Osteoblast (primary cell): ENCODE results near the gene ZNF879. TPM values are rescaled to one million over a fixed set of nuclear protein-coding genes. Genes with fewer than 3 reads are reported as not detected.

Experiments
- DNase-seq: peaks from one replicate; pipeline ENCODE4 v3.0.0; 2011; ENCODE audit warnings: low spot score, mixed read lengths; ENCODE audit not compliant: insufficient read length; ENCODE audit errors: missing footprints
- H2AFZ ChIP-seq: 2 replicates; pipeline ENCODE4 v1.6.0; 2011; ENCODE audit warnings: mild to moderate bottlenecking, low read length
- H3K27ac ChIP-seq: 2 replicates; pipeline ENCODE4 v1.5.1; 2011; ENCODE audit warnings: mild to moderate bottlenecking, low read depth, low read length, moderate library complexity
- H3K27me3 ChIP-seq: 2 replicates; pipeline ENCODE4 v1.6.0; 2012; ENCODE audit warnings: mild to moderate bottlenecking, control low read depth, inconsistent platforms, low read length, moderate library complexity; ENCODE audit not compliant: insufficient read depth
- H3K36me3 ChIP-seq: 2 replicates; pipeline ENCODE4 v1.5.1; 2011; ENCODE audit warnings: mild to moderate bottlenecking, low read length, control low read depth, moderate library complexity; ENCODE audit not compliant: insufficient read depth
- H3K4me1 ChIP-seq: 2 replicates; pipeline ENCODE4 v1.5.1; 2011; ENCODE audit warnings: mild to moderate bottlenecking, low read length, control low read depth, moderate library complexity; ENCODE audit not compliant: insufficient read depth
- H3K4me2 ChIP-seq: 2 replicates; pipeline ENCODE4 v1.6.0; 2011; ENCODE audit warnings: mild to moderate bottlenecking, low read length; ENCODE audit not compliant: insufficient read depth
- H3K4me3 ChIP-seq: fragments of 200-600 bp; sonication (generic); 3 replicates; pipeline ENCODE4 v1.5.1; 2012; ENCODE audit warnings: mild to moderate bottlenecking, low read length, inconsistent platforms; ENCODE audit not compliant: insufficient read depth
- H3K79me2 ChIP-seq: 2 replicates; pipeline ENCODE4 v1.6.0; 2012; ENCODE audit warnings: mild to moderate bottlenecking, low read length, control low read depth, inconsistent platforms; ENCODE audit not compliant: insufficient read depth
- H3K9me3 ChIP-seq: 2 replicates; pipeline ENCODE4 v1.5.1; 2011; ENCODE audit warnings: low read depth, low read length, control low read depth
- H4K20me1 ChIP-seq: 2 replicates; pipeline ENCODE4 v1.6.0; 2012; ENCODE audit warnings: mild to moderate bottlenecking, low read length, control low read depth; ENCODE audit not compliant: insufficient read depth
- total RNA-seq: library from RNA; depleted of rRNA; stranded (reverse); fragments of >200 nt; gene quantifications from 2 replicates; pipeline ENCODE4 v1.2.3, GENCODE V29; 2012
- TF ChIP-seq, protein P1 (sequence below): IDR thresholded peaks from 2 replicates; pipeline ENCODE4 v1.5.1; 2011; ENCODE audit warnings: mild to moderate bottlenecking, low read depth, low read length, moderate library complexity; ENCODE audit errors: extremely low read depth

Gene ZNF879
- total RNA-seq, 1 donor: 8.3 TPM

DNA sequence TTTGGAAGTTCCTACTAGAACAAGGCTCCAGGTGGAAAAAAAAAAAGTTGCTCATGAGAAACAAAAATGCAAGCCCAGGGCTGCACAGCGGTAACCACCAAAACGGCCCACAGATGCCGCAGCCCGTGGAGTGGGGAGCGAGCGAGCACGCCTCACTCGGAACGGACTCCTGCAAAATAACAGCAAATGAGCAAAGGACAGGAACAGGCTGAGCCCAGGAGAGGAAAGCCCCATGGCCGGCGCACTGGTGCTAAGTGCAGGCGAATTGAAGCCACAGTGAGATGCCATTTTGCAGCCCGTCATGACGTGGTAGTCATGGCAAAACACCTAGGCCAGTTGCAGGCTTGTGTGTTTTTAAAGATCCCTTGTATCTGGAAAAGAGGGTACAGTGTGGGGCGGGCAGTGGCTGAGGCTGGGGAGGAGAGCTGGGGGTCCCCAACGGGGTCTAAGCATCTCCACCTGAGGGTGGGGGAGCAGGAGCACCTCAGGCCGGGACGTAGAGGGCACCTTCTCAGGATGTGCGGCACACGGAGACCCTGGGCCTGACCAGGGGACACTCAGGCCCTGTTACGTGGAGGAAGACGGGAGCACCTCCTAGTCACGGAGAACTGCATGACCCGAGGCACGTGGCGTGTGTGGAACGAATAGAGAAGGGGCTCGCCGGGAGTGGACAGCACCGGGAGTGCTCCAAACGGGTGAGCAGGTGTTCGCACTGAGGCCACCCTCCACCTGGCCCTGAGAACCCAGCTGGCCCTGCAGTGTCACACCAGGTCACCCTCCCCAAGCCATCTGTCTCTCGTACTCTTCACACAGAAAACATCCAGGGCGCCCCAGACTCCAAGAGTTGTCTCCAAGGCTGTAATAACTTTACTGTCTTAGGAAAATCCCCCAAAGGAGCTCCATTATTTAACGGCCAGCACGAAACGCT, 39.2 kb upstream of the ZNF879 start:
- no peaks in the 10 kb centered on the region for H3K4me1 ChIP-seq
- no peaks in the 10 kb centered on the region for H3K36me3 ChIP-seq
- peaks cover 4% of the 10 kb centered on the region for H3K9me3 ChIP-seq
- H3K4me2 ChIP-seq: no peak overlapping the region
- TF ChIP-seq, protein P1, sequence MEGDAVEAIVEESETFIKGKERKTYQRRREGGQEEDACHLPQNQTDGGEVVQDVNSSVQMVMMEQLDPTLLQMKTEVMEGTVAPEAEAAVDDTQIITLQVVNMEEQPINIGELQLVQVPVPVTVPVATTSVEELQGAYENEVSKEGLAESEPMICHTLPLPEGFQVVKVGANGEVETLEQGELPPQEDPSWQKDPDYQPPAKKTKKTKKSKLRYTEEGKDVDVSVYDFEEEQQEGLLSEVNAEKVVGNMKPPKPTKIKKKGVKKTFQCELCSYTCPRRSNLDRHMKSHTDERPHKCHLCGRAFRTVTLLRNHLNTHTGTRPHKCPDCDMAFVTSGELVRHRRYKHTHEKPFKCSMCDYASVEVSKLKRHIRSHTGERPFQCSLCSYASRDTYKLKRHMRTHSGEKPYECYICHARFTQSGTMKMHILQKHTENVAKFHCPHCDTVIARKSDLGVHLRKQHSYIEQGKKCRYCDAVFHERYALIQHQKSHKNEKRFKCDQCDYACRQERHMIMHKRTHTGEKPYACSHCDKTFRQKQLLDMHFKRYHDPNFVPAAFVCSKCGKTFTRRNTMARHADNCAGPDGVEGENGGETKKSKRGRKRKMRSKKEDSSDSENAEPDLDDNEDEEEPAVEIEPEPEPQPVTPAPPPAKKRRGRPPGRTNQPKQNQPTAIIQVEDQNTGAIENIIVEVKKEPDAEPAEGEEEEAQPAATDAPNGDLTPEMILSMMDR: no peak
- H3K79me2 ChIP-seq: no peaks in the 10 kb centered on the region
- no peaks in the 10 kb centered on the region for H4K20me1 ChIP-seq
- H2AFZ ChIP-seq: no peak overlapping the region
- no peak for DNase-seq
- H3K27me3 ChIP-seq: no peaks in the 10 kb centered on the region
- H3K27ac ChIP-seq: no peak overlapping the region
- no peak overlapping the region for H3K4me3 ChIP-seq

DNA sequence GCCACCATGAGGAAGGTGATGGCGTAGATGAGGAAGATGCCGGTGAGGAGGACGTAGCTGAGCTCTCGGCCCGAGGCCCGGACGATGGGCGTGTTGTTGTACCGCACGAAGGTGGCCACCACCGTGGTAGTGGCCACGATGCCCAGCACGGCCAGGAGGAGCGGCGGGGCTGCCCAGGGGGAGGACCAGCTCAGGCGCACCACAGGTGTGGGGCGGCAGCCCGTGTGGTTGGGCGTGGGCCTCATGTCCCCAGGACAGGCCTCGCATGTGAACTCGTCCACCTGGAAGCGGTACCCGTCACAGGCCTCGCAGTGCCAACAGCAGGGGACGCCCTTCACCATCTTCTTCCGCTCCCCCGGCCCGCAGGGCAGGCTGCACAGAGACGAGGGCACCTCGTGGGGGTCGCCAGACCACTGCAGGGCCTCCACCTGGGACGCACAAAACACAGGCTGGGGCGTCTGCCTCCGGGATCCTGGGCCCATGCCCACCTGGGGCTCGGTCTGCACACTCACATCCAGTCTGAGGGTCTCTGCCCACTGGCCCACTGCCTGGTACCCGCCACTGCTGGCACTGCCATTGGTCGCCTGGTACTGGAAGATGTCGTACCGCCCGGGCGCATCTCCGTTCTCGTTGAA, 37.2 kb upstream of the ZNF879 start:
- Histone ChIP-seq H3K27me3 (no peaks in the 10 kb centered on the region), H2AFZ (no peak overlapping the region), H3K4me1 (no peaks in the 10 kb centered on the region), H3K27ac (no peak overlapping the region), H3K4me3 (no peak overlapping the region), H3K36me3 (no peaks in the 10 kb centered on the region), H3K9me3 (peaks cover 4% of the 10 kb centered on the region), H3K4me2 (no peak overlapping the region), H4K20me1 (no peaks in the 10 kb centered on the region), H3K79me2 (no peaks in the 10 kb centered on the region)
- DNase-seq: peak; percentile 66
- TF ChIP-seq, protein P1: no peak

DNA sequence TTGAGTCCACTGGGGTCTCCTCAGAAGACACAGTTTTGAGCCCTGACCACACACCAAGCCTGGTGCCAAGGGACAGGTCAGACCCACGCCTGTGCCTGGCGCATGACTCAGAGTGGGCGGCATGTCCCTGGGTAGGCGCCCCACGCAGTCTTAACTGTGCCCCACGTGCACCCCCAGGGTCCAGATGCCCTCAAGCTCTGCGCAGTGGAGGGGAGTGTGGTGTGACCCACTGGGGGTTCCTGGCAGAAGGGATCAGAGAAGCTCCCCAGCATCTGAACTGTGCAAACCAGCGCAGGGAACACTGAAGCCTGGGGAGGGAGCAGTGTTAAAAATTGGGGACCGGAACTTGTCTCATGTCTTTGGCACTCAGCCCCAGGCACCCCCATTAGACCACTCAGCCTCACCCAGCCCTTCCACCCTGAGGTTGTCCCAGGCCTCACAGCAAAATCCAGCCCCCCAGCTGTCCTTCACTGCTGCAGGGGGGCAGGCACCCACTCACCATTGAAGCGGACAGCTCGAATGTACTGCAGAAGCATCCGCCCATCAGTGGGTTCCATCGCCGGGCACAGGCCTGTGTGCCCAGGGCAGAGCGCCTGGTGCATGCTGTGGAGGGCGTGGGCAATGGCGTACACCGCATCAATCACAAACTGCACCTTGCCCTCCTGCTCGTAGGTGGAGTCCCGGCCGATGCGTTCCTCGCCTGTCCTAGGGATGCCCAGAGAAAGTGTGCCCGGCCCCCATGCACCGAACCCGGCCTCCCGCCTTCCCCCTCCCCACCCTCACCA, 35.0 kb upstream of the ZNF879 start:
- H2AFZ ChIP-seq: no peak overlapping the region
- H3K4me3 ChIP-seq: no peak overlapping the region
- H3K27ac ChIP-seq: no peak overlapping the region
- H3K9me3 ChIP-seq: peaks cover under 1% of the 10 kb centered on the region
- H3K4me2 ChIP-seq: no peak overlapping the region
- DNase-seq: peak; percentile 27
- H3K36me3 ChIP-seq: no peaks in the 10 kb centered on the region
- no peaks in the 10 kb centered on the region for H3K27me3 ChIP-seq
- TF ChIP-seq, protein P1: no peak
- H3K4me1 ChIP-seq: no peaks in the 10 kb centered on the region
- H3K79me2 ChIP-seq: no peaks in the 10 kb centered on the region
- H4K20me1 ChIP-seq: no peaks in the 10 kb centered on the region
